PC-3 (cell line): ENCODE measurements around the gene ETS1.

ENCODE experiments used
- EZH2 ChIP-seq: fragments of 300-600 bp; sonication (generic); IDR thresholded peaks from one replicate; pipeline ENCODE4 v1.6.1; 2017; ENCODE audit warnings: antibody characterized with exemption, mild to moderate bottlenecking, low read length; ENCODE audit not compliant: unreplicated experiment
- EZH2phosphoT487 ChIP-seq: fragments of 300-600 bp; sonication (generic); IDR thresholded peaks from 2 replicates; pipeline ENCODE4 v1.6.1; 2018; ENCODE audit warnings: mild to moderate bottlenecking, antibody characterized with exemption, low read length, borderline replicate concordance
- TF ChIP-seq, protein P1 (sequence below): fragments of 300-600 bp; sonication (generic); conservative IDR thresholded peaks from 2 replicates; pipeline ENCODE4 v1.5.1; 2017; ENCODE audit warnings: antibody characterized with exemption, low read depth, mild to moderate bottlenecking, low read length

DNA sequence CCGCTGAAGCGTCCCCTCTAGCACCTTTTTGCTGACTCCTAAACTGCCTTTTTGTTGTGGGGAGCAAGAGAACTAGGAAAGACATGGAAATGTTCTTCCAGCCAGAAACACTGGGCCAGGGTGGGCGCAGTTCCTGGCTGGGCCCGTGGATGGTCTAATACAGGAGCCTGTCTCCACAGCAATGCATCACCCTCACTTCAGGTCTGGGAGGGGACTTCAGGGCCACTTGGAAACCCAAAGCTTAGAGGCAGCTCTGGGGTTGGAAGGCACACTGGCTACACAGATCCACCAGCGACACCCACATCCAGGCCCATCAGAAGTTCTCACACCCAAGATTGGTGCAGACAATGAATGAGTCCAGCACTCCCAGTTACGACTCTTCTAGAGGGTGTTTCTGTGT lies 120.3 kb downstream of the ETS1 start:
- TF ChIP-seq, protein P1, sequence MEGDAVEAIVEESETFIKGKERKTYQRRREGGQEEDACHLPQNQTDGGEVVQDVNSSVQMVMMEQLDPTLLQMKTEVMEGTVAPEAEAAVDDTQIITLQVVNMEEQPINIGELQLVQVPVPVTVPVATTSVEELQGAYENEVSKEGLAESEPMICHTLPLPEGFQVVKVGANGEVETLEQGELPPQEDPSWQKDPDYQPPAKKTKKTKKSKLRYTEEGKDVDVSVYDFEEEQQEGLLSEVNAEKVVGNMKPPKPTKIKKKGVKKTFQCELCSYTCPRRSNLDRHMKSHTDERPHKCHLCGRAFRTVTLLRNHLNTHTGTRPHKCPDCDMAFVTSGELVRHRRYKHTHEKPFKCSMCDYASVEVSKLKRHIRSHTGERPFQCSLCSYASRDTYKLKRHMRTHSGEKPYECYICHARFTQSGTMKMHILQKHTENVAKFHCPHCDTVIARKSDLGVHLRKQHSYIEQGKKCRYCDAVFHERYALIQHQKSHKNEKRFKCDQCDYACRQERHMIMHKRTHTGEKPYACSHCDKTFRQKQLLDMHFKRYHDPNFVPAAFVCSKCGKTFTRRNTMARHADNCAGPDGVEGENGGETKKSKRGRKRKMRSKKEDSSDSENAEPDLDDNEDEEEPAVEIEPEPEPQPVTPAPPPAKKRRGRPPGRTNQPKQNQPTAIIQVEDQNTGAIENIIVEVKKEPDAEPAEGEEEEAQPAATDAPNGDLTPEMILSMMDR: no peak
- no peak for TF ChIP-seq EZH2
- no peak for TF ChIP-seq EZH2phosphoT487
